Cardiac muscle cell (in vitro differentiated cells and primary cell): ENCODE measurements around the gene TRAPPC8. TPM values are rescaled to one million over a fixed set of nuclear protein-coding genes. Genes with fewer than 3 reads are reported as not detected.

ENCODE experiments used
- DNase-seq, 2 donors: peaks; one replicate each; pipeline versions ENCODE4 v3.0.0 to v3.0.0-alpha.2; 2010 to 2017; ENCODE audit warnings: low read depth in 1 of 2, low spot score in 1 of 2
- H3K27ac ChIP-seq: fragments of 200-600 bp; sonication (generic); 2 replicates; pipeline ENCODE4 v1.5.1; 2016
- H3K27me3 ChIP-seq: fragments of 200-600 bp; sonication (generic); 2 replicates; pipeline ENCODE4 v1.6.0; 2016; ENCODE audit warnings: control low read depth
- H3K36me3 ChIP-seq: fragments of 200-600 bp; sonication (generic); 2 replicates; pipeline ENCODE4 v1.5.1; 2016; ENCODE audit warnings: control low read depth
- H3K4me1 ChIP-seq: fragments of 200-600 bp; sonication (generic); 2 replicates; pipeline ENCODE4 v1.8.1; 2017; ENCODE audit warnings: low read depth, mild to moderate bottlenecking, mixed run types
- H3K4me3 ChIP-seq: fragments of 200-600 bp; sonication (generic); 2 replicates; pipeline ENCODE4 v1.5.1; 2016; ENCODE audit warnings: mild to moderate bottlenecking
- H3K9me3 ChIP-seq: fragments of 200-600 bp; sonication (generic); 2 replicates; pipeline ENCODE4 v1.5.1; 2017; ENCODE audit warnings: low read depth, mild to moderate bottlenecking, control low read depth
- polyA plus RNA-seq: library from polyadenylated mRNA; unstranded; fragments of >200 nt; fragmentation: Nextera tagmentation; extraction: Ambion mirVana; gene quantifications from 2 replicates; pipeline ENCODE4 v1.2.1, GENCODE V29; 2016
- total RNA-seq: library from RNA; depleted of rRNA; stranded (reverse); fragments of >200 nt; gene quantifications from 2 replicates; pipeline ENCODE4 v1.2.3, GENCODE V29; 2016
- TF ChIP-seq, protein P1 (sequence below): IDR thresholded peaks from 2 replicates; pipeline ENCODE4 v1.5.1; 2012; ENCODE audit warnings: low read depth, mild to moderate bottlenecking, low read length

TRAPPC8 gene
- total and polyA plus RNA-seq, 2 experiments from 2014 or later = 11.8 to 25.7 TPM

- DNase-seq = no peak
- H3K36me3 ChIP-seq = no peaks in the 10 kb centered on the region
- no peaks in the 10 kb centered on the region for H3K27me3 ChIP-seq
- TF ChIP-seq, protein P1, sequence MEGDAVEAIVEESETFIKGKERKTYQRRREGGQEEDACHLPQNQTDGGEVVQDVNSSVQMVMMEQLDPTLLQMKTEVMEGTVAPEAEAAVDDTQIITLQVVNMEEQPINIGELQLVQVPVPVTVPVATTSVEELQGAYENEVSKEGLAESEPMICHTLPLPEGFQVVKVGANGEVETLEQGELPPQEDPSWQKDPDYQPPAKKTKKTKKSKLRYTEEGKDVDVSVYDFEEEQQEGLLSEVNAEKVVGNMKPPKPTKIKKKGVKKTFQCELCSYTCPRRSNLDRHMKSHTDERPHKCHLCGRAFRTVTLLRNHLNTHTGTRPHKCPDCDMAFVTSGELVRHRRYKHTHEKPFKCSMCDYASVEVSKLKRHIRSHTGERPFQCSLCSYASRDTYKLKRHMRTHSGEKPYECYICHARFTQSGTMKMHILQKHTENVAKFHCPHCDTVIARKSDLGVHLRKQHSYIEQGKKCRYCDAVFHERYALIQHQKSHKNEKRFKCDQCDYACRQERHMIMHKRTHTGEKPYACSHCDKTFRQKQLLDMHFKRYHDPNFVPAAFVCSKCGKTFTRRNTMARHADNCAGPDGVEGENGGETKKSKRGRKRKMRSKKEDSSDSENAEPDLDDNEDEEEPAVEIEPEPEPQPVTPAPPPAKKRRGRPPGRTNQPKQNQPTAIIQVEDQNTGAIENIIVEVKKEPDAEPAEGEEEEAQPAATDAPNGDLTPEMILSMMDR = no peak
- no peaks in the 10 kb centered on the region for H3K4me1 ChIP-seq
- no peak overlapping the region for H3K27ac ChIP-seq
- H3K9me3 ChIP-seq = no peaks in the 10 kb centered on the region
- H3K4me3 ChIP-seq = no peak overlapping the region
These were observed 36.8 kb upstream of the TRAPPC8 start for GRCh38 chr18:31979714-31980113.

GRCh38 chr18:31978616-31979015 is 35.7 kb upstream of the TRAPPC8 start:
- no peak for DNase-seq
- no peaks in the 10 kb centered on the region for H3K27me3 ChIP-seq
- TF ChIP-seq, protein P1 = no peak
- no peak overlapping the region for H3K27ac ChIP-seq
- H3K4me3 ChIP-seq = no peak overlapping the region
- no peaks in the 10 kb centered on the region for H3K4me1 ChIP-seq
- H3K9me3 ChIP-seq = no peaks in the 10 kb centered on the region
- no peaks in the 10 kb centered on the region for H3K36me3 ChIP-seq

- Histone ChIP-seq H3K4me1 (no peaks in the 10 kb centered on the region), H3K27me3 (no peaks in the 10 kb centered on the region), H3K9me3 (no peaks in the 10 kb centered on the region), H3K36me3 (no peaks in the 10 kb centered on the region), H3K27ac (no peak overlapping the region), H3K4me3 (no peak overlapping the region)
- TF ChIP-seq, protein P1 = peak; percentile 61
- peak; percentile 53 to 66 for DNase-seq
These were observed 34.4 kb upstream of the TRAPPC8 start for GRCh38 chr18:31977270-31977872.

GRCh38 chr18:31976242-31976641 is 33.3 kb upstream of the TRAPPC8 start:
- H3K27ac ChIP-seq = no peak overlapping the region
- H3K9me3 ChIP-seq = no peaks in the 10 kb centered on the region
- H3K4me3 ChIP-seq = no peak overlapping the region
- H3K4me1 ChIP-seq = no peaks in the 10 kb centered on the region
- H3K27me3 ChIP-seq = no peaks in the 10 kb centered on the region
- peak in 1 of 2 donors; percentile 3 for DNase-seq
- TF ChIP-seq, protein P1 = no peak
- no peaks in the 10 kb centered on the region for H3K36me3 ChIP-seq

DNA sequence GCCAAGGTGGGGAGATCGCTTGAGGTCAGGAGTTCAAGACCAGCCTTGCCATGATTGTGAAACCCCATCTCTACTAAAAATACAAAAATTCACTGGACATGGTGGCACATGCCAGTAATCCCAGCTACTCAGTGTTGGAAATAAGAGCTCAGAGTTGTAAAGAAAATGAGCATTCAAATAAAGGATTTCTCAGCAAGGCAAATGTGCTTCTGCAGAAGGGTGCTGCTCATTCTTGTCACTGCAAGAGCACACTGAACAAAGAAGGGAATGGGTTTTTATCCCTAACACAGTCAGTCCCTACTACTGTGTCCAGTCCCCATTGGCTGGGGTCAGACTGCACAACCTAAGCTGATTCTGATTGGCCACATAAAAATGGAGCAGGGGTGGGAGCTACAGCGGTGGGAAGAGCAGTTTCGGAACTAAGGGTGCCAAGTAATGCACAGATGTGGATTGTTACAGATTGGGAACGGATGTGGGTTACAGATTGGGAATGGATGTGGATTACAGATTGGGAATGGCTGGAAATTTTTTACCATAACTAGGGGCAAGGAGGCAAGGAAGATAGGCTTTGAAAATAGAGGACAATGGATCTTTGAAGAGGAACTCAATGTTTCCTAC is 31.1 kb upstream of the TRAPPC8 start:
- Histone ChIP-seq H3K4me1 (no peaks in the 10 kb centered on the region), H3K27ac (no peak overlapping the region), H3K36me3 (no peaks in the 10 kb centered on the region), H3K4me3 (no peak overlapping the region), H3K27me3 (no peaks in the 10 kb centered on the region), H3K9me3 (no peaks in the 10 kb centered on the region)
- DNase-seq = no peak
- TF ChIP-seq, protein P1 = no peak
